Measurements from ENCODE around the gene DENND1A. TPM values are rescaled to one million over a fixed set of nuclear protein-coding genes. Genes with fewer than 3 reads are reported as not detected.
A peak's percentile ranks its signal among the peaks of the same experiment; 100 is the strongest.

DENND1A gene
- total RNA-seq, 1 donor from 2014 or later: 23.0 TPM

GRCh38 chr9:123511326-123512277 is 418.3 kb downstream of the DENND1A start:
- H3K9me3 ChIP-seq: no peaks in the 10 kb centered on the region
- no peak overlapping the region for H3K4me3 ChIP-seq
- no peak overlapping the region for H3K27ac ChIP-seq
- H3K4me1 ChIP-seq: no peaks in the 10 kb centered on the region
- ATAC-seq: no peak
- H3K36me3 ChIP-seq: no peaks in the 10 kb centered on the region
- no peak for TF ChIP-seq CTCF (IDR thresholded peaks at IDR 0.05)
- no peaks in the 10 kb centered on the region for H3K27me3 ChIP-seq (ENCODE audit: low read depth)
- intact Hi-C loops (cut with DNase I): no loop called here
- no peak for DNase-seq

GRCh38 chr9:123509646-123510045 is 420.3 kb downstream of the DENND1A start:
- no peaks in the 10 kb centered on the region for H3K27me3 ChIP-seq (ENCODE audit: low read depth)
- ATAC-seq (no peak), DNase-seq (no peak)
- H3K27ac ChIP-seq: no peak overlapping the region
- no peak for TF ChIP-seq CTCF (IDR thresholded peaks at IDR 0.05)
- no peaks in the 10 kb centered on the region for H3K9me3 ChIP-seq
- no peaks in the 10 kb centered on the region for H3K4me1 ChIP-seq
- intact Hi-C loops (cut with DNase I): no loop called here
- H3K4me3 ChIP-seq: no peak overlapping the region
- H3K36me3 ChIP-seq: no peaks in the 10 kb centered on the region

GRCh38 chr9:123508048-123508447 is 421.9 kb downstream of the DENND1A start:
- H3K27me3 ChIP-seq (ENCODE audit: low read depth): no peaks in the 10 kb centered on the region
- H3K9me3 ChIP-seq: no peaks in the 10 kb centered on the region
- no peak for TF ChIP-seq CTCF (IDR thresholded peaks at IDR 0.05)
- intact Hi-C loops (cut with DNase I): no loop called here
- H3K4me3 ChIP-seq: peak overlapping the region; percentile 23
- H3K4me1 ChIP-seq: no peaks in the 10 kb centered on the region
- H3K27ac ChIP-seq: no peak overlapping the region
- H3K36me3 ChIP-seq: no peaks in the 10 kb centered on the region
- no peak for DNase-seq
- ATAC-seq: no peak

- Histone ChIP-seq H3K4me1 (no peaks in the 10 kb centered on the region), H3K27me3 (ENCODE audit: low read depth) (no peaks in the 10 kb centered on the region), H3K4me3 (no peak overlapping the region), H3K27ac (no peak overlapping the region), H3K36me3 (no peaks in the 10 kb centered on the region), H3K9me3 (no peaks in the 10 kb centered on the region)
- DNase-seq (no peak), ATAC-seq (no peak)
- TF ChIP-seq CTCF (IDR thresholded peaks at IDR 0.05): no peak
- intact Hi-C loops (cut with DNase I): no loop called here
Measured at GRCh38 chr9:123505496-123505895, 424.4 kb downstream of the DENND1A start.

- ATAC-seq: no peak
Measured at GRCh38 chr9:123500336-123500735, 429.6 kb downstream of the DENND1A start.

More at GRCh38 chr9:123500336-123500735, 429.6 kb downstream of the DENND1A start:
- no peak for TF ChIP-seq CTCF (IDR thresholded peaks at IDR 0.05)
- Histone ChIP-seq H3K4me1 (no peaks in the 10 kb centered on the region), H3K9me3 (no peaks in the 10 kb centered on the region), H3K27me3 (ENCODE audit: low read depth) (no peaks in the 10 kb centered on the region), H3K27ac (no peak overlapping the region), H3K36me3 (no peaks in the 10 kb centered on the region), H3K4me3 (no peak overlapping the region)
- DNase-seq: no peak
- intact Hi-C loops (cut with DNase I): no loop called here

All from lower lobe of right lung (tissue), 2 donors.